HK-2 (cell line): ENCODE measurements around the gene BLMH.
"Not testable (repeated sequence)": the region's sequence is repeated elsewhere in the genome, so short reads cannot be mapped to it uniquely, and the experiment has no call there.

ENCODE experiments used
- DNase-seq: peaks from one replicate; pipeline ENCODE4 v3.0.0-alpha.2; 2018; ENCODE audit not compliant: unreplicated experiment

BLMH gene

GRCh38 chr17:30200656-30201055, 91.1 kb downstream of the BLMH start:
- not testable (repeated sequence) for DNase-seq

GRCh38 chr17:30200106-30200505, 91.6 kb downstream of the BLMH start:
- no peak for DNase-seq

GRCh38 chr17:30199600-30199999, 92.1 kb downstream of the BLMH start:
- no peak for DNase-seq
